Nephron (organoid): ENCODE results near the gene MTRF1.

Source experiments
- H3K27ac Mint-ChIP-seq, 3 experiments: 2 replicates each; pipeline ENCODE4 v1.8.0; 2020; ENCODE audit warnings: mixed read lengths in 3 of 3, mild to moderate bottlenecking in 2 of 3, moderate library complexity in 1 of 3
- H3K27me3 Mint-ChIP-seq: 2 replicates; pipeline ENCODE4 v1.8.0; 2021; ENCODE audit warnings: low read depth, mild to moderate bottlenecking, moderate library complexity, mixed read lengths
- H3K36me3 Mint-ChIP-seq: 2 replicates; pipeline ENCODE4 v1.8.0; 2020; ENCODE audit warnings: low read depth, mixed read lengths
- H3K4me1 Mint-ChIP-seq: 2 replicates; pipeline ENCODE4 v1.8.0; 2020; ENCODE audit warnings: mixed read lengths
- H3K4me3 Mint-ChIP-seq, 3 experiments: 2 replicates each; pipeline ENCODE4 v1.8.0; 2020; ENCODE audit warnings: mild to moderate bottlenecking in 3 of 3, mixed read lengths in 3 of 3, moderate library complexity in 2 of 3
- H3K9me3 Mint-ChIP-seq: 2 replicates; pipeline ENCODE4 v1.8.0; 2020; ENCODE audit warnings: mixed read lengths
- TF ChIP-seq, protein P1 (sequence below), 3 experiments: fragments of 200-600 bp; sonication (generic); IDR thresholded peaks; one replicate each; pipeline ENCODE4 v1.5.0; 2021; ENCODE audit warnings: antibody characterized with exemption in 3 of 3; ENCODE audit not compliant: unreplicated experiment in 3 of 3

Gene MTRF1, protein sequence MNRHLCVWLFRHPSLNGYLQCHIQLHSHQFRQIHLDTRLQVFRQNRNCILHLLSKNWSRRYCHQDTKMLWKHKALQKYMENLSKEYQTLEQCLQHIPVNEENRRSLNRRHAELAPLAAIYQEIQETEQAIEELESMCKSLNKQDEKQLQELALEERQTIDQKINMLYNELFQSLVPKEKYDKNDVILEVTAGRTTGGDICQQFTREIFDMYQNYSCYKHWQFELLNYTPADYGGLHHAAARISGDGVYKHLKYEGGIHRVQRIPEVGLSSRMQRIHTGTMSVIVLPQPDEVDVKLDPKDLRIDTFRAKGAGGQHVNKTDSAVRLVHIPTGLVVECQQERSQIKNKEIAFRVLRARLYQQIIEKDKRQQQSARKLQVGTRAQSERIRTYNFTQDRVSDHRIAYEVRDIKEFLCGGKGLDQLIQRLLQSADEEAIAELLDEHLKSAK

DNA sequence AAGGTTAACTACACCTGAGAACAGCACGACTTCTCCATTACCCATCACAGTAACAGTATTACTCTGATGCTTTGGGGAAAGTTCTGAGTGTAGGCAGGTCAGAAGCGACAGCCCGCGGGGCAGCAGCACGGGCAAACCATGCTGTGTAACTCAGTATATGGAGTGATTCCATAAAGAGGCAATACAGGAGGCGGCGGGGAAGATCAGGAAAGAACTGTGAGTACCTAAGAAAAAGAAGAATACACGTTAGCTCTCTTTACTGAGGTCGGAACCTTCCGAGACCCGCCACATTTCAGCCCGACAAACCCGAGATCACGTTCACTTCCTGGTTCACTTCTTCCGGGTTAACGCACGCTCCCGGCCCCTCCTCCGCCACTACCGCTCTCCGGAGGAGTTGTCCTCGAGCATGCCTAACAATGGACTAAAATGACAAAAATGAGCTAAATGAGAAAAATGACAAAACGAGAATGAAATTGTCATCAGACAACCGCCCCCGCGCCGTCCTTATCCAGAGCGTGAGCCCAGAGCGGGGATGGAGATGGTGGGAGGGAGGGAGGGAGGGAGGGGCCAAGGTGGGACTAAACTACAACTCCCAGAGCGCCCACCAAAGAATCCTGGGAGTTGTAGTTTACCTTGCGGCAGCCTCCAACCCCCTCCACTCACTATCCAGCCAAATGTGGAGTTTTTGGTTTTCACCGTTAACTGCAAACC lies at the start of gene MTRF1:
MTRF1 (minus strand) TSS at position 316 of the 711 bp plus-strand sequence. CDS start 2,669 bp downstream, outside the sequence.
- Mint-ChIP-seq H3K27ac (peak within 1 kb of the TSS; percentile 94 to 95 (median 95)), H3K9me3 (peaks cover 10% of the 10 kb centered on the region), H3K4me1 (no peaks in the 10 kb centered on the region), H3K27me3 (no peaks in the 10 kb centered on the region), H3K4me3 (peak within 1 kb of the TSS; percentile 90 to 99 (median 96)), H3K36me3 (peaks cover 23% of the 10 kb centered on the region)
- TF ChIP-seq, protein P1, sequence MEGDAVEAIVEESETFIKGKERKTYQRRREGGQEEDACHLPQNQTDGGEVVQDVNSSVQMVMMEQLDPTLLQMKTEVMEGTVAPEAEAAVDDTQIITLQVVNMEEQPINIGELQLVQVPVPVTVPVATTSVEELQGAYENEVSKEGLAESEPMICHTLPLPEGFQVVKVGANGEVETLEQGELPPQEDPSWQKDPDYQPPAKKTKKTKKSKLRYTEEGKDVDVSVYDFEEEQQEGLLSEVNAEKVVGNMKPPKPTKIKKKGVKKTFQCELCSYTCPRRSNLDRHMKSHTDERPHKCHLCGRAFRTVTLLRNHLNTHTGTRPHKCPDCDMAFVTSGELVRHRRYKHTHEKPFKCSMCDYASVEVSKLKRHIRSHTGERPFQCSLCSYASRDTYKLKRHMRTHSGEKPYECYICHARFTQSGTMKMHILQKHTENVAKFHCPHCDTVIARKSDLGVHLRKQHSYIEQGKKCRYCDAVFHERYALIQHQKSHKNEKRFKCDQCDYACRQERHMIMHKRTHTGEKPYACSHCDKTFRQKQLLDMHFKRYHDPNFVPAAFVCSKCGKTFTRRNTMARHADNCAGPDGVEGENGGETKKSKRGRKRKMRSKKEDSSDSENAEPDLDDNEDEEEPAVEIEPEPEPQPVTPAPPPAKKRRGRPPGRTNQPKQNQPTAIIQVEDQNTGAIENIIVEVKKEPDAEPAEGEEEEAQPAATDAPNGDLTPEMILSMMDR (IDR thresholded peaks at IDR 0.05; ENCODE audit: unreplicated experiment in 3 of 3): no peak

DNA sequence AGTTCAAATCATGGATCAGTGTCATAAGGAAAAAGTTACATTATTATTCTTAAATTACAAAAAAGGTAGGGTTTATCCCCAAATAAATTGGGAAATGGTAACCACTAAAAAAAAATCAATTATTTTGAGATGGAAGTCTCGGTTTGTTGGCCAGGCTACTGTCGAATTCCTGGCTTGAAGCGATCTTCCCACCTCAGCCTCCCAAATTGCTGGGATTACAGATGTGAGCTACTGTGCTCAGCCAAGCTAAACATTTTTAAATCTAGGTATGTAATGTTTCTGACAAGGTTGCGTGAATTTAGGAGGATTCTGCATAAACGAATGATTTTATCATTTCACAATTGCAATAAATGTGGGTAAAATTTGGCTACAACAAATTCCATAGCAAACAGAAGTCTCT lies 49.7 kb upstream of the MTRF1 start:
- H3K27me3 Mint-ChIP-seq: no peaks in the 10 kb centered on the region
- H3K36me3 Mint-ChIP-seq: peaks cover 14% of the 10 kb centered on the region
- peaks cover 23% of the 10 kb centered on the region for H3K4me1 Mint-ChIP-seq
- H3K4me3 Mint-ChIP-seq: peak overlapping the region; percentile 84 to 100 (median 95)
- TF ChIP-seq, protein P1 (IDR thresholded peaks at IDR 0.05; ENCODE audit: unreplicated experiment in 3 of 3): no peak
- H3K9me3 Mint-ChIP-seq: no peaks in the 10 kb centered on the region
- peak overlapping the region in 2 of 3 experiments; percentile 23 to 71 for H3K27ac Mint-ChIP-seq

DNA sequence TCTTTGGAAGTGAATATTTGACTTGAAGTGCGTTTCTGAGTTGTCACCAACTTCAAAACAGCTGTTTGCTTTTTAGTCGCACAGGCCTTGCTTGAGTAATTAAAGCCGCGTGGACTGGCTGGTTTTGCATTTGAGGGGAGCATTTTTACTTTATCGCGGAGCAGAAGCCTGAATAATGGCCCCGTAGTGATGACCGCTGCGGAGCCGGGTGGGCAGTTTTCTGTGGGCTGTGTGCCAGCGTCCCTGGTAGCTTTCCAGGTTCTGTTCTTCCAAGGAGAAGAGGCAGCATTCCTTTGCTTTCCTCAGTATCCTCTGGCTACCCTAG lies 48.8 kb upstream of the MTRF1 start:
- H3K27ac Mint-ChIP-seq: peak overlapping the region; percentile 95 to 98 (median 97)
- peaks cover 19% of the 10 kb centered on the region for H3K4me1 Mint-ChIP-seq
- peak overlapping the region; percentile 95 to 100 (median 99) for H3K4me3 Mint-ChIP-seq
- peaks cover 9% of the 10 kb centered on the region for H3K36me3 Mint-ChIP-seq
- H3K9me3 Mint-ChIP-seq: no peaks in the 10 kb centered on the region
- H3K27me3 Mint-ChIP-seq: no peaks in the 10 kb centered on the region
- TF ChIP-seq, protein P1 (IDR thresholded peaks at IDR 0.05; ENCODE audit: unreplicated experiment in 3 of 3): no peak

DNA sequence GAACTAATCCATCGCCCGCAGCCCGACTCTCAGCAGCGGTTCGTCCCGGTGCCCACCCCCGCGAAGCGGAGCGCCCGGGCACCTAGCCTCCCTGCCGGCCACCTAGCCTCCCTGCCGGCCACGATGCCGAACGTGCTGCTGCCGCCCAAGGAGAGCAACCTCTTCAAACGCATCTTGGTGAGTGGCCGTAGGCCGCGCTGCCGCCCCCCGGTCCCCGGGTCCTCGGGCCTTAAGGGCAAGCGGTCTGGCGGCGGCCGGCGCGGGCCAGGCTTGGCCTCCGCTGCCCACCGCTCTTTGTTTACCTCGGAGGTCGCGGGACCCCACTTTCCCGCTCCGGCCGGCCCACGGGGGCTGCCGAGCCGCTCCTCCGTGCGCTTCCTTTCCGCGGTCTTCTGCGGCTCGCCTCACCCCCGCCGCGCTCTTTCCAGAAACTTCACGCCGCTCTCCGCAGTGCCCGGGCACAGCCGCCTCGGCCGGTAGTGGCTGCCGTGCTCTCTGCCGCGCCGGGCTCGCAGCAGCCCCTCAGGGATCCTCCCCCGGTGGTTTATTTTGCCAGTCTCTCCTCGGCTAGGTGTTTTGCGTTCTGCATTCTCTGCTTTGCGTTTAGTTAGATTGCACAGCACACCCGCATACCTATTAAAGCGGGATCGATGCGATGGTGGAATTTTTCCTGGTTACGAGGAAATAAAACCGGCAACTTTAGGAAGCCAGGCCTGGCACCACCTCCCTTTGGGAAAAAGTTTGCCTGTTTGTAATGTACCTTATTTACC lies 48.2 kb upstream of the MTRF1 start:
- Mint-ChIP-seq H3K4me1 (peaks cover 17% of the 10 kb centered on the region), H3K36me3 (peaks cover 4% of the 10 kb centered on the region), H3K27me3 (no peaks in the 10 kb centered on the region), H3K9me3 (no peaks in the 10 kb centered on the region), H3K4me3 (peak overlapping the region; percentile 95 to 100 (median 99)), H3K27ac (peak overlapping the region; percentile 95 to 98 (median 97))
- TF ChIP-seq, protein P1 (IDR thresholded peaks at IDR 0.05; ENCODE audit: unreplicated experiment in 3 of 3): peak in 1 of 3 experiments; percentile 14

- H3K4me1 Mint-ChIP-seq: peaks cover 17% of the 10 kb centered on the region
- TF ChIP-seq, protein P1 (IDR thresholded peaks at IDR 0.05; ENCODE audit: unreplicated experiment in 3 of 3): no peak
- peak within 1 kb of the TSS; percentile 95 to 100 (median 99) for H3K4me3 Mint-ChIP-seq
- peaks cover 4% of the 10 kb centered on the region for H3K36me3 Mint-ChIP-seq
- H3K9me3 Mint-ChIP-seq: no peaks in the 10 kb centered on the region
- no peaks in the 10 kb centered on the region for H3K27me3 Mint-ChIP-seq
- H3K27ac Mint-ChIP-seq: peak within 1 kb of the TSS; percentile 95 to 98 (median 97)
These were observed 47.6 kb upstream of the MTRF1 start, which contains the start of gene NAA16 for GRCh38 chr13:41310963-41311405. Gene NAA16 (plus strand): TSS chr13:41311267. CDS start chr13:41311529, 262 bp downstream.
